Activated CD4-positive, alpha-beta T cell treated with anti-CD3 and anti-CD28 coated beads for 24 hours (primary cell): Measurements from ENCODE around the gene RGS5.
"Not testable (repeated sequence)": the region's sequence is repeated elsewhere in the genome, so short reads cannot be mapped to it uniquely, and the experiment has no call there.

ENCODE experiments used
- DNase-seq, 2 donors: peaks; one replicate each; pipeline ENCODE4 v3.0.0-alpha.2; 2020; ENCODE audit warnings: low read depth in 2 of 2

The RGS5 gene

GRCh38 chr1:163202833-163203451 lies at the start of gene RGS5:
RGS5 (minus strand) TSS chr1:163202916; CDS start chr1:163202835, 81 bp downstream.
- DNase-seq, result no peak

- no peak for DNase-seq
Observed at GRCh38 chr1:163250382-163250974, 47.8 kb upstream of the RGS5 start.

- DNase-seq, result no peak
Observed at GRCh38 chr1:163248064-163248463, 45.3 kb upstream of the RGS5 start.

- not testable (repeated sequence) for DNase-seq
Observed at GRCh38 chr1:163244648-163245047, 41.9 kb upstream of the RGS5 start.

- DNase-seq, result no peak
Observed at GRCh38 chr1:163241746-163242145, 39.0 kb upstream of the RGS5 start.

GRCh38 chr1:163240705-163241104 lies 38.0 kb upstream of the RGS5 start:
- DNase-seq, result no peak

- not testable (repeated sequence) for DNase-seq
Observed at GRCh38 chr1:163233643-163234042, 30.9 kb upstream of the RGS5 start.

GRCh38 chr1:163231385-163231784 lies 28.7 kb upstream of the RGS5 start:
- no peak for DNase-seq

GRCh38 chr1:163230827-163231226 lies 28.1 kb upstream of the RGS5 start:
- DNase-seq, result no peak

- not testable (repeated sequence) for DNase-seq
Observed at GRCh38 chr1:163228271-163228670, 25.6 kb upstream of the RGS5 start.

- DNase-seq, result no peak
Observed at GRCh38 chr1:163227126-163227525, 24.4 kb upstream of the RGS5 start.

GRCh38 chr1:163213626-163214025 lies 10.9 kb upstream of the RGS5 start:
- no peak for DNase-seq

GRCh38 chr1:163211667-163212066 lies 9.0 kb upstream of the RGS5 start:
- DNase-seq, result no peak

- no peak for DNase-seq
Observed at GRCh38 chr1:163205513-163205912, 2.8 kb upstream of the RGS5 start.

GRCh38 chr1:163203561-163203960 lies 845 bp upstream of the RGS5 start:
- no peak for DNase-seq

GRCh38 chr1:163201906-163202305 lies 810 bp downstream of the RGS5 start:
- DNase-seq, result no peak

- no peak for DNase-seq
Observed at GRCh38 chr1:163197022-163197421, 5.7 kb downstream of the RGS5 start.

GRCh38 chr1:163196449-163196787 lies 6.3 kb downstream of the RGS5 start:
- DNase-seq, result no peak

- DNase-seq, result no peak
Observed at GRCh38 chr1:163195728-163196448, 6.8 kb downstream of the RGS5 start.

- no peak for DNase-seq
Observed at GRCh38 chr1:163191301-163191700, 11.4 kb downstream of the RGS5 start.

GRCh38 chr1:163188947-163189346 lies 13.8 kb downstream of the RGS5 start:
- no peak for DNase-seq

GRCh38 chr1:163187849-163188248 lies 14.9 kb downstream of the RGS5 start:
- no peak for DNase-seq

- no peak for DNase-seq
Observed at GRCh38 chr1:163186862-163187261, 15.9 kb downstream of the RGS5 start.
